Stimulated activated CD4-positive, alpha-beta T cell treated with anti-CD3 and anti-CD28 coated beads, Interleukin-4, amount 100 ng/mL, for 4 hours (primary cell): ENCODE results near the gene CD83.
A peak's percentile ranks its signal among the peaks of the same experiment; 100 is the strongest.
"Not testable (repeated sequence)": the region's sequence is repeated elsewhere in the genome, so short reads cannot be mapped to it uniquely, and the experiment has no call there.

ENCODE experiments used
- DNase-seq, 2 experiments: peaks; one replicate each; pipeline ENCODE4 v3.0.0-alpha.2; 2020

The CD83 gene, protein sequence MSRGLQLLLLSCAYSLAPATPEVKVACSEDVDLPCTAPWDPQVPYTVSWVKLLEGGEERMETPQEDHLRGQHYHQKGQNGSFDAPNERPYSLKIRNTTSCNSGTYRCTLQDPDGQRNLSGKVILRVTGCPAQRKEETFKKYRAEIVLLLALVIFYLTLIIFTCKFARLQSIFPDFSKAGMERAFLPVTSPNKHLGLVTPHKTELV

DNA sequence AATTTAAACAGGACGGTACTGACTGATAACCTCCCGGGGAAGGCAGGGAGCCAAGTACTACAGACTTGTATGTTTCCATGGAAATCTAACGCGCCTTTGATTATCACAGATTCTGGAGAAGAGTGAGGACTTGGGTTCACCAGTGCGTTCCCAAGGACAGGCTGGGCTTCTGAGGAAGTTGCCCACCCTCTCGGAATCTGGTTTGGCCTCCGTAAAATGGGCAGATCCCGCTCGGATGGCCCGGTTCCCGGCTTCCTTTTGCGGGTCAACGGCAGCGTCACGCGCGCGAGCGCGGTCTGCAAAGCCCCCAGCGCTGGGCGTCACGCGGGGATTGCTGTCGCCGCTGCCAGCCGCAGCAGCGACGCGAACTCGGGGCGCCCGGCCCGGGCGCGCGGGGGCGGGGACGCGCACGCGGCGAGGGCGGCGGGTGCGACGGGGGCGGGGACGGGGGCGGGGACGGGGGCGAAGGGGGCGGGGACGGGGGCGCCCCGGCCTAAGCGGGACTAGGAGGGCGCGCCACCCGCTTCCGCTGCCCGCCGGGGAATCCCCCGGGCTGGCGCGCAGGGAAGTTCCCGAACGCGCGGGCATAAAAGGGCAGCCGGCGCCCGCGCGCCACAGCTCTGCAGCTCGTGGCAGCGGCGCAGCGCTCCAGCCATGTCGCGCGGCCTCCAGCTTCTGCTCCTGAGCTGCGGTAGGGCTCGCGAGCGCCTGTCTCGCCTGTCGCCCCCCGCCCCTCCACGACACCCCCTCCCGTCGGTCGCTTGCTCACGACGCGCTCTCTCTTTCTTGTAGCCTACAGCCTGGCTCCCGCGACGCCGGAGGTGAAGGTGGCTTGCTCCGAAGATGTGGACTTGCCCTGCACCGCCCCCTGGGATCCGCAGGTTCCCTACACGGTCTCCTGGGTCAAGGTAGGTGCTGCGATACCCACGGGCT lies at the start of gene CD83:
CD83 (plus strand) TSS at position 615 of the 933 bp plus-strand sequence; CDS start at position 655, 40 bp downstream.
- DNase-seq: peak; percentile 79 to 87

DNA sequence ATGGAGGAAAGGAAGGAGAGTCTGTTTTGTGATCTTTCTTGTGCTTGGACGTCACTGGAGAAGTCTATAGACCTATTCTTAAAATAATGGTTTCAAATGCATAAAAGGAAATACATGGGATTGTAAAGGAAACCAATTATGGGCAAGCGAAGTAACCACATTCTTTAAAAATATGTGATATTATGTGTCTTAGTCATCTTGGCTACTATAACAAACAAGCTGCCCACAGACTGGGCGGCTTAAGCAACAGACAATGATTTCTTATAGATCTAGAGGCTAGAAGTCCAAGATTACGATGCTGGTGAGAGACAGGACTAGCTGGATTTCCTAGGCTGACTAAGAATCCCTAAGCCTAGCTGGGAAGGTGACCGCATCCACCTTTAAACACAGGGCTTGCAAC lies 49.4 kb upstream of the CD83 start:
- DNase-seq: no peak

DNA sequence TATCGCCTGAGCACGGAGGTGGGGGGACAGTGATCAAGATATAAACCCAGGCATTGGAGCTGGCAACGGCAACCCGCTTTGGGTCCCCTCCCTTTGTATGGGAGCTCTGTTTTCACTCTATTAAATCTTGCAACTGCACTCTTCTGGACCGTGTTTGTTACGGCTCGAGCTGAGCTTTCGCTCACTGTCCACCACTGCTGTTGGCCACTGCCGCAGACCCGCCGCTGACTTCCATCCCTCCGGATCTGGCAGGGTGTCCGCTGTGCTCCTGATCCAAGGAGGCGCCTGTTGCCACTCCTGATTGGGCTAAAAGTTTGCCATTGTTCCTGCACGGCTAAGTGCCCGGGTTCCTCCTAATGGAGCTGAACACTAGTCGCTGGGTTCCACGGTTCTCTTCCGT lies 48.9 kb upstream of the CD83 start:
- no peak for DNase-seq

GRCh38 chr6:14070457-14070856 lies 47.1 kb upstream of the CD83 start:
- no peak for DNase-seq

- DNase-seq: no peak
These were observed 45.5 kb upstream of the CD83 start for GRCh38 chr6:14072084-14072483.

- not testable (repeated sequence) for DNase-seq
These were observed 43.8 kb upstream of the CD83 start for GRCh38 chr6:14073561-14074354.

DNA sequence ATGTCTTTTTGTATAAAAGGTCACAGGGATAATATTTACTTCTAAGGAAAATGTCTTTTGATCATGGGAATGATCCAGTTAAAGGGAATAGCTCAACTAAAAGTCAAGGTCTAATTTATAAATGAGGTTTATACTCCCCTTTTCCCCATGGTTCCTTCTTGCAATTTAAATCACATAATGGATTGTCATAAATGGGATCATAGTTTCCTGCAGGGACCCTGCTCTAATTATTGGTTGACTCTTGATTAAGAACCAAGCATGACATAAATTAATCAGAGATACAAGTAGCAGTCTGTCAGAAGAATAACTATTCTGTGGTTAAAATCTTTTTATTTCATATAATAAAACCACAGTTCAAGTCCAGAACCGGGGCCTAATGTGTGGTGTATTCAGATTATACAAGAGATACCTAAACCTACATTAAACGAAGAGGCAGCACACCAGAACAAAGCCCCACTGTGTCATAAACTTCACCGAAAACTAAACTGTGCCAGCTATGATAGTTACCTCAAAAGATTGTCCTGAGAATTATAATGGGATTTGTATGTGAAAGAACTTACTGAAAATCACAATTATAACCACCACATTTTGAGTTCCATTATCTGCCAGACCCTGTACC lies 43.0 kb upstream of the CD83 start:
- no peak for DNase-seq

GRCh38 chr6:14075095-14075503 lies 42.5 kb upstream of the CD83 start:
- DNase-seq: no peak

- no peak for DNase-seq
These were observed 40.2 kb upstream of the CD83 start for GRCh38 chr6:14077193-14077867.

DNA sequence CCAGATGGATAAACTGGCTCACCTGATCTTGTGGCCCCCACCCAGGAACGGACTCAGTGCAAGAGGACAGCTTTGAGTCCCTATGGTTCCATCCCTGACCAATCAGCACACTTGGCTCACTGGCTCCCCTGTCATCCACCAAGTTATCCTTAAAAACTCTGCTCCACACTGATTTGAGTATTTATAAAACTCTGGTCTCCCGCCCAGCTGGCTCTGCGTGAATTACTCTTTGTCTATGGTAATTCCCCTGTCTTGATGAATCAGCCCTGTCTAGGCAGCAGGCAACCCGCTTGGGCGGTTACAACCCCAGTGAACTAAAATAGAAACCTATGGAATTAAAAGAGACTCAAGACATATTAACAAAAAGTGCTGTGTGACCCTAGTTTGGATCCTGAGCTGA lies 38.1 kb upstream of the CD83 start:
- DNase-seq: peak; percentile 10 to 14

- DNase-seq: no peak
These were observed 37.6 kb upstream of the CD83 start for GRCh38 chr6:14079971-14080370.

DNA sequence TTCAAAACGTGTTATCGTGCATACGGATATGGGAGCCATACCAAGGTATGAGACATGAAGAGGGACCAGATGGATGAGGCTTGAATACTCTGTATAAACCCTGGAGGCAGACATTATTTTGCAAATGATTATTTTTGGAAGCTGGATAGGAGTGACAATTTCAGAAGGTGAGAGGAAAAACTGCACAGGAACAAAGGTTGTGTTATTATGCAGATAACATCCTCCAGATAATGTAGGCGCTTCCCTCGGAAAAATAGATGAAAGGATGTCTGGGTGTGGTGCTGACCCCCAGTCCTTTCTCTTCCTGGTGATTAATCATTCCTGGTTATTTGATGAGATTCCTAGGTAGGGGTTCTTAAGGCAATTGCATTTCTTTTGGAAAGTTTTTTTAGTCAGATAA lies 36.4 kb upstream of the CD83 start:
- DNase-seq: no peak

DNA sequence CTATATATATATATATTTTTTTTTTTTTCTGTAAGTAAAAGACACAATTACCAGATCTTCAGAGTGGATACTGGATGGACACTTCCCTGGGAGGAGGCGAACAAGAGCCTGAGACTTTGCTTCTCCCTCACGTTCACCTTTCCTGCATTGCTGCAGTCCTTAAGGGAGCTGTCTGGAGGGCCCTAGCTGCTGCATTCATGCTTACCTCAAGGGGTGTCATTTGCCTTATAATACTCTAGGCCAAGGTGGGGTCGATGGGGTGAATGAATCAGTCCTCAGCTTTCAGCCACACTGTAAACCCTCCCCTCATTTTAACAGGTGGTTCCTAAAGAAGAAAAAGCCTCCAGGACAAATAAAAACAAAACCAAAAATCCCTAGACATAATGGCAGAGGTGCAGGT lies 34.8 kb upstream of the CD83 start:
- DNase-seq: no peak

GRCh38 chr6:14083262-14083661 lies 34.3 kb upstream of the CD83 start:
- DNase-seq: no peak

- DNase-seq: no peak
These were observed 33.8 kb upstream of the CD83 start for GRCh38 chr6:14083751-14084150.

GRCh38 chr6:14084388-14084787 lies 33.2 kb upstream of the CD83 start:
- DNase-seq: no peak

- DNase-seq: no peak
These were observed 32.3 kb upstream of the CD83 start for GRCh38 chr6:14085176-14085787.

GRCh38 chr6:14086701-14087100 lies 30.9 kb upstream of the CD83 start:
- no peak for DNase-seq

- DNase-seq: no peak
These were observed 28.9 kb upstream of the CD83 start for GRCh38 chr6:14088600-14089192.

GRCh38 chr6:14089224-14089623 lies 28.3 kb upstream of the CD83 start:
- no peak for DNase-seq

- DNase-seq: no peak
These were observed 26.1 kb upstream of the CD83 start for GRCh38 chr6:14091339-14091978.
